Astrocyte (in vitro differentiated cells and primary cell): Measurements from ENCODE around the gene ZDHHC15. TPM values are rescaled to one million over a fixed set of nuclear protein-coding genes. Genes with fewer than 3 reads are reported as not detected.
A peak's percentile ranks its signal among the peaks of the same experiment; 100 is the strongest.
"Not testable (repeated sequence)": the region's sequence is repeated elsewhere in the genome, so short reads cannot be mapped to it uniquely, and the experiment has no call there.

Experiments used
- DNase-seq: peaks from one replicate; pipeline ENCODE4 v3.0.0-alpha.2; 2010; ENCODE audit warnings: low read depth
- FAIRE-seq: peaks from 2 replicates; lab custom pipeline; 2011; peaks lifted over from hg19 to GRCh38; lab: Jason Lieb, UNC
- H2AFZ ChIP-seq: 2 replicates; pipeline ENCODE4 v1.6.0; 2012; ENCODE audit warnings: low read depth, low read length, inconsistent platforms
- H3K27ac ChIP-seq: 2 replicates; pipeline ENCODE4 v1.5.1; 2011; ENCODE audit warnings: low read depth, low read length, inconsistent platforms
- H3K27me3 ChIP-seq: 2 replicates; pipeline ENCODE4 v1.6.0; 2011; ENCODE audit warnings: low read length, inconsistent platforms; ENCODE audit not compliant: insufficient read depth
- H3K36me3 ChIP-seq: 2 replicates; pipeline ENCODE4 v1.5.1; 2011; ENCODE audit warnings: low read length, inconsistent platforms; ENCODE audit not compliant: insufficient read depth
- H3K4me1 ChIP-seq: 2 replicates; pipeline ENCODE4 v1.5.1; 2011; ENCODE audit warnings: low read length, inconsistent platforms; ENCODE audit not compliant: insufficient read depth
- H3K4me2 ChIP-seq: 2 replicates; pipeline ENCODE4 v1.6.0; 2012; ENCODE audit warnings: low read length, inconsistent platforms
- H3K4me3 ChIP-seq: 2 replicates; pipeline ENCODE4 v1.5.1; 2011; ENCODE audit warnings: low read depth, mild to moderate bottlenecking, low read length, inconsistent platforms; ENCODE audit not compliant: insufficient read depth
- H3K79me2 ChIP-seq: 2 replicates; pipeline ENCODE4 v1.6.0; 2012; ENCODE audit warnings: mild to moderate bottlenecking, low read length, inconsistent platforms; ENCODE audit not compliant: insufficient read depth
- H3K9ac ChIP-seq: 2 replicates; pipeline ENCODE4 v1.6.0; 2012; ENCODE audit warnings: mild to moderate bottlenecking, low read length, inconsistent platforms
- H3K9me3 ChIP-seq: 2 replicates; pipeline ENCODE4 v1.5.1; 2012; ENCODE audit warnings: low read depth, mild to moderate bottlenecking, low read length, inconsistent platforms; ENCODE audit not compliant: insufficient read depth
- H4K20me1 ChIP-seq: 2 replicates; pipeline ENCODE4 v1.6.0; 2012; ENCODE audit warnings: low read length, inconsistent platforms; ENCODE audit not compliant: insufficient read depth
- H3K27ac Mint-ChIP-seq: one replicate; pipeline ENCODE4 v1.8.0; 2021; ENCODE audit warnings: mild to moderate bottlenecking, mixed read lengths; ENCODE audit not compliant: unreplicated experiment
- H3K27me3 Mint-ChIP-seq: one replicate; pipeline ENCODE4 v1.8.0; 2021; ENCODE audit warnings: low read depth, mixed read lengths; ENCODE audit not compliant: unreplicated experiment
- H3K36me3 Mint-ChIP-seq: one replicate; pipeline ENCODE4 v1.8.0; 2021; ENCODE audit warnings: low read depth, mixed read lengths; ENCODE audit not compliant: unreplicated experiment
- H3K4me1 Mint-ChIP-seq: one replicate; pipeline ENCODE4 v1.8.0; 2021; ENCODE audit warnings: low read depth, mixed read lengths; ENCODE audit not compliant: unreplicated experiment
- H3K4me3 Mint-ChIP-seq: one replicate; pipeline ENCODE4 v1.8.0; 2021; ENCODE audit warnings: mild to moderate bottlenecking, moderate library complexity, mixed read lengths; ENCODE audit not compliant: unreplicated experiment
- H3K9me3 Mint-ChIP-seq: one replicate; pipeline ENCODE4 v1.8.0; 2021; ENCODE audit warnings: mild to moderate bottlenecking, mixed read lengths; ENCODE audit not compliant: unreplicated experiment
- CTCF ChIP-seq: IDR thresholded peaks from 2 replicates; pipeline ENCODE4 v1.5.1; 2011; ENCODE audit warnings: low read depth, mild to moderate bottlenecking, inconsistent platforms, low read length, moderate library complexity; ENCODE audit not compliant: insufficient read depth
- EZH2 ChIP-seq: IDR thresholded peaks from 2 replicates; pipeline ENCODE4 v1.6.1; 2012; ENCODE audit warnings: mild to moderate bottlenecking, low read length, inconsistent platforms; ENCODE audit not compliant: insufficient read depth
- total RNA-seq: library from RNA; stranded (reverse); gene quantifications from 2 replicates; pipeline ENCODE4 v1.2.1, GENCODE V29; 2021

Gene ZDHHC15
- total RNA-seq, 1 donor from 2014 or later, result 0.89 TPM

DNA sequence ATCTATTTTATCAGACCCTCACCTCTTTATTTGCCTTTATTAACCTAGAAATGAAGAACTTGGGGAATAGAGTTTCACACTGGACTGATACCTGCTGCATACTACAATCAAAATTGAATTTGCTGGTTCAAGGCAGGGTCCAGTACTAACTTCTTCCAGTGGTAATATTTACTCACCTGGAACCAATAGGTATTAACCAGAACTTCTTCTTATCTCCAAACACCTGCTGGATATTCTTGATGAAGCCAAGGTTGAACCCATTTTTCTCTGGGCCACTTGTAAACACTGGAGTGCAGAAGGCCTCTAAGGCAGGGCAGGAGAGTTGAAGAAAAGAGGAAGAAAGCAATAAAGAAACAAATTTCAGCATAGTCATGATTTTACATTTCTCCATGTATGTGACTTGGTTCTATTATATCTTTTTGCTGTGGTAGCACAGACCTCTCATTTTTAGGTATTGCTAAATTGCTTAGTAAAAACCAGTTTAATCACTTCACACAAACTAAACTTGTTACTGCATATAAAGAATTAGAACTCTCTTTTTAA is 101.1 kb downstream of the ZDHHC15 start:
- H3K9me3 Mint-ChIP-seq, result no peaks in the 10 kb centered on the region
- H3K27me3 ChIP-seq, result no peaks in the 10 kb centered on the region
- H3K27ac ChIP-seq, result no peak overlapping the region
- no peak overlapping the region for H3K4me3 Mint-ChIP-seq
- no peaks in the 10 kb centered on the region for H4K20me1 ChIP-seq
- H3K4me1 ChIP-seq, result no peaks in the 10 kb centered on the region
- no peak overlapping the region for H3K4me3 ChIP-seq
- no peak overlapping the region for H3K9ac ChIP-seq
- H3K36me3 Mint-ChIP-seq, result no peaks in the 10 kb centered on the region
- no peaks in the 10 kb centered on the region for H3K9me3 ChIP-seq
- TF ChIP-seq EZH2 (no peak), CTCF (no peak)
- H3K4me2 ChIP-seq, result no peak overlapping the region
- H2AFZ ChIP-seq, result no peak overlapping the region
- no peak overlapping the region for H3K27ac Mint-ChIP-seq
- no peak for DNase-seq
- no peaks in the 10 kb centered on the region for H3K79me2 ChIP-seq
- no peaks in the 10 kb centered on the region for H3K36me3 ChIP-seq
- no peaks in the 10 kb centered on the region for H3K27me3 Mint-ChIP-seq
- H3K4me1 Mint-ChIP-seq, result no peaks in the 10 kb centered on the region
- FAIRE-seq, result peak; percentile 87

- not testable (repeated sequence) for DNase-seq, H3K9me3 ChIP-seq, H3K4me3 Mint-ChIP-seq, H3K9ac ChIP-seq, H3K9me3 Mint-ChIP-seq, H3K27me3 Mint-ChIP-seq, H3K27ac Mint-ChIP-seq, H3K4me1 Mint-ChIP-seq, H2AFZ ChIP-seq, H3K4me2 ChIP-seq, H3K36me3 ChIP-seq, H3K27ac ChIP-seq, H3K36me3 Mint-ChIP-seq, H3K79me2 ChIP-seq, H4K20me1 ChIP-seq, H3K4me1 ChIP-seq, FAIRE-seq, H3K27me3 ChIP-seq, H3K4me3 ChIP-seq
Measured at GRCh38 chrX:75407153-75407552, 115.7 kb downstream of the ZDHHC15 start.

DNA sequence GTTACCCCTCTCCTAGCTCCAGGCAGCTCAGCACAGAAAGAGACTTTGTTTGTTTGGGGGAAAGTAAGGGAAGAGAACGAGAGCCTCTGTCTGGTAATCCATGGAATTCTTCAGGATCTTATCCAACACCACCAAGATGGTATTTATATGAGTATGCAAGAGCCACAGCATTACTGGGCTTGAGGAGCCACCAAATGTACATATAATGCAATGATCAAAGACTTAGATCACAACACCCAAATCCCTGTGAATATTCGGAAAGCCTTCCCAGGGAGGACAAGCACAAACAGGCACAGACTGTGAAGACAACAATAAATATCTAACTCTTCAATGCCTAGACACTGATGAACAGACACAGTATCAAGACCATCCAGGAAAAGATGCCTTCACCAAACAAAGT is 132.4 kb downstream of the ZDHHC15 start:
- Histone ChIP-seq H4K20me1 (no peaks in the 10 kb centered on the region), H2AFZ (no peak overlapping the region), H3K27ac (no peak overlapping the region), H3K4me3 (no peak overlapping the region), H3K36me3 (no peaks in the 10 kb centered on the region), H3K9ac (no peak overlapping the region), H3K9me3 (no peaks in the 10 kb centered on the region), H3K4me1 (no peaks in the 10 kb centered on the region), H3K79me2 (no peaks in the 10 kb centered on the region), H3K4me2 (no peak overlapping the region), H3K27me3 (no peaks in the 10 kb centered on the region)
- Mint-ChIP-seq H3K4me1 (no peaks in the 10 kb centered on the region), H3K36me3 (no peaks in the 10 kb centered on the region), H3K27ac (no peak overlapping the region), H3K27me3 (no peaks in the 10 kb centered on the region), H3K4me3 (no peak overlapping the region), H3K9me3 (peaks cover 9% of the 10 kb centered on the region)
- TF ChIP-seq EZH2 (no peak), CTCF (no peak)
- FAIRE-seq (peak; percentile 64), DNase-seq (no peak)
